Activated CD4-positive, alpha-beta T cell treated with anti-CD3 and anti-CD28 coated beads for 24 hours (primary cell): ENCODE data around the gene LRMDA.

ENCODE experiments used
- DNase-seq, 2 donors: peaks; one replicate each; pipeline ENCODE4 v3.0.0-alpha.2; 2020; ENCODE audit warnings: low read depth in 2 of 2

Gene LRMDA

DNA sequence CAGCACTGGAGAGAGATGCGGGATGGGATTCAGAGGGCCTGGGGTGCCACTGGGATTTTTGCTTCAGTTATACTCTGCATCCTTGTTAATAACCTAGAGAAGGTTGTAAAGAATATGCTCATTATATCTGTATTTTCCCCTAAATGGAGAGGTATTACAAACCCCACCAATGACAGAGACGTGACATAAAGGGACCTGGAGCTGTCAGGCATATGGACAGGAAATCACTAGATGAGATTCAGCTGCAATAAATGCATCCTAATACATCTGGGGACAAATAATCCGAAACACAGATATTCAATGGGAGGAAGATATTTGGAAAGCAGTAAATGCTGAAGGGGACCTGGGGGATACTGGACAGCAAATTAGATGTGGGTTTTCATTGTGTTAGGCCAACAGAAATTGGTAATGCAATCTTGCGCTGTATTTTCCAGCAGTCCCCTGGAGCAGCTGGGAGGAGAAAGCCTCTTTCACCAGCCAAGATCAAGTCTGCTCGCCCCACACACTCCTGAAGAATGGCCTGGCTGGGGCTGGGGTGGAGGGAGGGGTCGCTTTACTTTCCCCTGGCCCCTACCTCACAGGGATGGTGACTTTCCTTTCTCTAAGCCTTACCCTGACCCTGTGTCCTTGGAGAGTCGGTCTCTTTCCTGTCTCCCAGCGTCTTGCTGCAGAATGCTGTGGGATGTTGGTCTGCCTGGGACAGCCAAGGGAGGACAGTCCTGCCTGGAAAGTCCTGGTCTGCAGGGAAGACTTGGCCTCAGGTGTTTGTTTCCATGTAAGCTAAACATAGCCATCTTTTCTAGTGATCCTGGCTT lies 653.8 kb downstream of the LRMDA start:
- DNase-seq: no peak

DNA sequence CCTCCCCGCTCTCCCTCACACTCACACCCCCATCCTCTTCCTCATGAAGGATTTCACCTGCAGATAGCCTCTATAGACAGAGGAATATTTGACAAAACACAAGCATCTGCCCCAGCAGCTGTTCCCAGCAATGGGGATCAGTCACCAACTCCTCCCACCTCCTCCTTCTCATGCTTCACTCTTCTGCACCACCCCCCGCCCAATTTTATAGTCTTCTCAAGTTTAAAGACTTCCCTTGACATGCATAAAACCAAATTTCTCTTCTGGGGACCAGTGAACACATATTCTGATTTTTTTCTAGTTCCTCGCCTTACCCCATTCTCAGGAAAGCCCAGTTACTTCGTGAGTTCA lies 654.4 kb downstream of the LRMDA start:
- DNase-seq: no peak

- DNase-seq: no peak
These were observed 654.8 kb downstream of the LRMDA start for GRCh38 chr10:76086170-76086760.

DNA sequence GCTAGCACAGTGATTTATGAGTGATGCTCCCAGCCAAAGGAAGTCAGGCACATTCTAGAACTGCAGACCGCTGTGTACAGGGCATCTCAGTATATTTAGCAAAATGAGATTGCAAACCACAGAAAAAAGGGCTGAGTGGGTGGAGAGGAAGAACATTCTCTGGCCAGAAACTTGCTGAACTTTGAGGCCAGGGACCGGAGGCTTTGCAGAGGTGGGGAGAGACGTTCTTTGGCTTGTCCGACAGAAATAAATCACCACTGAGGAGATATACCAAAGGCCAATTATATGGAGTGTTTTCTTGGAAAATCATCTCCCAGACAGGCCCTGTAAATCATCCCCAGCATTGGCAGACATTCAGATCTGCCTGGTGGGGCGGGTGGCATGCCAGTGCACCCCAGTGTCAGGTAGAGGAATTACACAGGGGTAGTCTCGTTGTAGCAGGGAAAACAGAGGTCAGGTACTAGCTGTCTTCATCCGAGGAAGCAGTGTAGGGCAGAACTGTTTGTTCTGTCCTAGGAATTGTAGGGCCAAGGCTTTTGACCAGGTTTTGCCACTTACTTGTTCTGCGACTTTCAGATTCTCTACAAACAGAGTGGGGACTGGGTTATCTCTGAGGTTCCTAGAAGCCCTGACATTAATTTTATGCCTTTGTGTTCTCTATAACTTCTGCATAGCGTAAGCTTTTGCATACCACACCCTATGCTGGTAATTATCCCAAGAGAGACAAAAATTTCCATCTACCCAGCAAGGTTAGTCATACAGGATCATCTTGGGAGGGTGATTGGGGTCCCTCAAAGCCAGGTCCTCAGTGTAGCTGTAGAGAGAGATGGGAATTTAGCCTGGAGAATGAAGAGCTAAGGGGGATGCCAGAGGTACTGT lies 655.6 kb downstream of the LRMDA start:
- no peak for DNase-seq

GRCh38 chr10:76088008-76088407 lies 656.6 kb downstream of the LRMDA start:
- DNase-seq: no peak

GRCh38 chr10:76088980-76089379 lies 657.6 kb downstream of the LRMDA start:
- DNase-seq: no peak

DNA sequence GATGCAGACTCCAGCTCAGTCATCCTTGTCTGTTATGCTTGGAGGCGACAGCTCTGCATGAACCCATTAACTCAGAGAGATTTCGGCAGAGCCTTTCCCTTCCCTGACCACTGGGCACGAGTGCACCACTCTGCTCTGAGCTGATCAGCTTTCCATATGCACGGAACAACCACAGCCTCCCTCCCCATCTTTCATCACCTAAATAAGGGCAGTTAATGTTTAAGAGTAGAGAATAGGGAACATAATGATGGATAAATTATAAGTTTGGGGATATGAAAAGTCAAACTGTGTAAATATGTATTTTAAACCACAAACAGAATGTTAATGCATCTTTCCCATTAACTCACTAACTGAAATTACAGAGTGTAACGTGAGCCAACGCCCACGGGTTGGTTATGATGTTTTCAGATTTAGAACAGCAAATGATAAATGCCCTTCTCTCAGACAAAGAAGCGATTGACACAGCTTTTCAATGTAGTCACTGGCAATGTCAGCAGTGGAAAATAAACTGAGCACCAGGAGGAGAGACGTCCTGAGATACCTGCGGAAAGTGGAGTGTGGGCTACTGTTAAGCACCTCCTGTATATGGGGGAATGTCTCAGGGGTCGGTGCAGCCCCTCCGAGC lies 658.2 kb downstream of the LRMDA start:
- DNase-seq: no peak

DNA sequence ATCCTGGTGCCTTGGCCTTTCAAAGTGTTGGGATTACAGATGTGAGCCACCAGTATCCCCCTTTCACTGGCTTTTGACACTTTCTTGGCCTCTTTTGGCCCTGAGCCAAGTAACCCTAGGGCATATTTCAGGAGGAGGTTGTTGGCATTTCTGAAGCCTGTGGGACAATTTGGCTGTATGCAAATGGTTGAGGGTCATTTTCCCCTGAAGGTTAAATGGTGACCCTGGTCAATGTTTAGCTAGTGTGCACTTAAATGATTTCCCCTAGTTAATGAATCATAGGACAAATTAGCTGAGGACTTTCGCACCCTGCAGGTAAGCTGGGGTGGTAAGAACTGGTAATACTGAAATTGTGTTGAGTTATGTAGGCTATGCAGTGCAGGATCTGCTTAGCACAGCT lies 660.5 kb downstream of the LRMDA start:
- DNase-seq: no peak

- DNase-seq: no peak
These were observed 675.2 kb downstream of the LRMDA start for GRCh38 chr10:76106611-76107010.

- DNase-seq: no peak
These were observed 677.3 kb downstream of the LRMDA start for GRCh38 chr10:76108563-76109359.

- no peak for DNase-seq
These were observed 680.0 kb downstream of the LRMDA start for GRCh38 chr10:76111404-76111803.

- no peak for DNase-seq
These were observed 680.8 kb downstream of the LRMDA start for GRCh38 chr10:76111986-76112825.

GRCh38 chr10:76112826-76113150 lies 681.4 kb downstream of the LRMDA start:
- no peak for DNase-seq

GRCh38 chr10:76113952-76114351 lies 682.5 kb downstream of the LRMDA start:
- no peak for DNase-seq

- no peak for DNase-seq
These were observed 683.2 kb downstream of the LRMDA start for GRCh38 chr10:76114581-76115001.

- no peak for DNase-seq
These were observed 683.7 kb downstream of the LRMDA start for GRCh38 chr10:76115131-76115470.

GRCh38 chr10:76115471-76116155 lies 684.2 kb downstream of the LRMDA start:
- no peak for DNase-seq

- DNase-seq: no peak
These were observed 685.1 kb downstream of the LRMDA start for GRCh38 chr10:76116523-76116922.

GRCh38 chr10:76117949-76118348 lies 686.5 kb downstream of the LRMDA start:
- DNase-seq: no peak

GRCh38 chr10:76119036-76119435 lies 687.6 kb downstream of the LRMDA start:
- DNase-seq: no peak
